Central memory CD4-positive, alpha-beta T cell (primary cell): ENCODE results near the gene SHKBP1.
"Not testable (repeated sequence)": the region's sequence is repeated elsewhere in the genome, so short reads cannot be mapped to it uniquely, and the experiment has no call there.

Experiments
- DNase-seq: peaks from one replicate; pipeline ENCODE4 v3.0.0; 2022

The SHKBP1 gene

GRCh38 chr19:40619333-40620160, 42.9 kb downstream of the SHKBP1 start:
- DNase-seq = no peak

- no peak for DNase-seq
These were observed 43.5 kb downstream of the SHKBP1 start for GRCh38 chr19:40620161-40620485.

DNA sequence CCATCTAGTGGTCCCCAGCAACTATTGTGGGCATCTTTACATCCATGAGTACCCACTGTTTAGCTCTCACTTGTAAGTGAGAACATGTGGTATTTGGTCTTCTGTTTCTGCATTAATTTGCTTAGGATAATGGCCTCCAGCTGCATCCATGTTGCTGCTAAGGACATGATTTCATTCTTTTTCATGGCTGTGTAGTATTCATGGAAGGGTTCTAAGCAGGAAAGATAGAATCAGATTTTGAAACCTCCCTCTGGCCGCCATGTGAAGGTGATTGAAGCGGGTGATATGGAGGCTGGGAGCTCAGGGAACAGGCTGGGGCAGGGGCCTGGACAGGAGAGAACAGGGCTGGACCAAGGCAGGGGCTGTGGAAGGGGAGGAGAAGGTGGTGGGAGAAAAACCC, 44.6 kb downstream of the SHKBP1 start:
- no peak for DNase-seq

DNA sequence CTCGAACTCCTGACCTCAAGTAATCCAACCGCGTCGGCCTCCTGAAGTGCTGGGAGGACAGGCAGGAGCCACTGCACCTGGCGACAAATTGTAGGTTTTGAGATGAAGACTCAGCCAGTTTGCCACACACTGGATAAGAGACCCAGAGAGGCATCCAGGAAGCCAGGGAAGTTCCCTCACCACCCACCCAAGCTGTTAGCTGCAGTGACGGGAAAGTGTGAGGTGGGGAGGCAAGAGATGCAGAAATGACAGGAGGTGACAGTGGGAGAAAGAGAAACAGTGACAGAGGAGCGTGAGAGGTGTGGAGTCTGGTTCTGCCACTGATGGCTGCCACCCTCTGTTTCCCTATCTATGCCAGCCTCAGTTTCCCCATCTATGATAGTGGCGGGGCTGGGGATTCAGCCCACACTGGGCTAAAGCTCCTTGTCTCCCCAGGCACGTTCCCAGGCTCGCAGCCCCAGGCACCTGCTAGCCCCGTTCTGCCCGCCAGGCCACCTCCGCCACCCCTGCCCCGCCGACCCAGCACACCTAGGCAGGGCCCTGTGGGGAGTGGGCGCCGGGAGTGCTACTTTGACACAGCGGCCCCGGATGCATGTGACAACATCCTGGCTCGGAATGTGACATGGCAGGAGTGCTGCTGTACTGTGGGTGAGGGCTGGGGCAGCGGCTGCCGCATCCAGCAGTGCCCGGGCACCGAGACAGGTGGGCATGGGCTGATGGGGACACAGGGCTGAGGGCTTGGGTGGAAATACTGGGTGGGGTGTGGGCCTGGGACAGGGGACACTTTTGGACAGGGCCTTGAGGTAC, 45.5 kb downstream of the SHKBP1 start:
- no peak for DNase-seq

- no peak for DNase-seq
These were observed 46.1 kb downstream of the SHKBP1 start for GRCh38 chr19:40622773-40623075.

GRCh38 chr19:40623403-40624251, 47.0 kb downstream of the SHKBP1 start:
- DNase-seq = no peak

DNA sequence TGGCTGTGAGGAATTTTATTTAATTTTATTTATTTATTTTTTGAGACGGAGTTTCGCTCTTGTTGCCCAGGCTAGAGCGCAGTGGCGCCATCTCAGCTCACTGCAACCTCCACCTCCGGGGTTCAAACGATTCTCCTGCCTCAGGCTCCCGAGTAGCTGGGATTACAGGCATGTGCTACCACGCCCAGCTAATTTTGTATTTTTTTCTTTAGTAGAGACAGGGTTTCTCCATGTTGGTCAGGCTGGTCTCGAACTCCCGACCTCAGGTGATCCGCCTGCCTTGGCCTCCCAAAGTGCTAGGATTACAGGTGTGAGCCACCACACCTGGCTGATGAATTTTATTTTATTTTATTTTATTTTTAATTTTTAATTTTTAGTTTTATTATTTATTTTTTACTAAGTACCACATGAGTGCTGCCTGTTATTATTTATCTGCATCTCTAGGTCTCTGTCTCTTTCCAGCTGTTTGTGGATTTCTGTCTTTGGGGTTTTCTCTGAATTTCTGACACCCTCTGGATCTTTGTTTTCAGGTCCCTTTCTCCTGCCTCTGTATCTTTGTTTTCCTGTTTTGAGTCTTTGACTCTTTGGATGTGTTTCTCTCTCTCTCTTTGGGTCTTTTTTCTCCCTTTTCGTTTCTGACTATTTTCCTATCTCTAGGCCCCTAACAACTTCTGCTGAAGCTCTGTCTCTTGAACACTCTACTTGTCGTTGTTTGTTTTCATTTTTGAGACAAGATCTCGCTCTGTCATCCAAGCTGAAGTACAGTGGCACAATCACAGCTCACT, 47.9 kb downstream of the SHKBP1 start:
- not testable (repeated sequence) for DNase-seq

DNA sequence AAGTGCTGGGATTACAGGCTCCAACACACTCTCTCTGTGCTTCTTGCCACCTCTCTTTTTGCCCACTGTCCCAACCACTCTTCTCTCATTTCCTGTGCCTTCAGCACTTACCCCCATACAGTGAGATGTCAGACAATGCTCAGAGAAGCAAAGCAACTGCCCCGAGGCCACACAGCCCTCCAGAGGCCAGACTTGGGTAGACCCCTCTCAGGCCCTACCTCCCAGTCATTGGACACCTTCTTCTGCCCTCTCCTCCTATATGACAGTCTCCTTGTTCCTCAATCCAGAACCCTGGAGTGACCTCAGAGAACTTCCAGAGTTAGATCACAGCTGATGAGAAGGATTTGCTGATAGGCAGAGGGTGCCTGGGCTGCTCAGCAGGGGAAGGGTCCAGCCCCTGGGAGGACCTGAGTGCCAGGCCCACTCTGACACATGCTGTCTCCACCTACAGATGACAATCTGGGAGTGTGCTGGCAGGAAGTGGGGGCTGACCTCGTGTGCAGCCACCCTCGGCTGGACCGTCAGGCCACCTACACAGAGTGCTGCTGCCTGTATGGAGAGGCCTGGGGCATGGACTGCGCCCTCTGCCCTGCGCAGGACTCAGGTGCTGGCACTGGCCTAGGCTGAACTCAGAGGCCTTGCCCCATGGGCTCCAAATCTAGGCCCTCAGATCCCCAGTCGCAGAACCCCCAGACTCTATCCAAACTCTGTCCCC, 48.9 kb downstream of the SHKBP1 start:
- no peak for DNase-seq

GRCh38 chr19:40626918-40627317, 50.2 kb downstream of the SHKBP1 start:
- no peak for DNase-seq

DNA sequence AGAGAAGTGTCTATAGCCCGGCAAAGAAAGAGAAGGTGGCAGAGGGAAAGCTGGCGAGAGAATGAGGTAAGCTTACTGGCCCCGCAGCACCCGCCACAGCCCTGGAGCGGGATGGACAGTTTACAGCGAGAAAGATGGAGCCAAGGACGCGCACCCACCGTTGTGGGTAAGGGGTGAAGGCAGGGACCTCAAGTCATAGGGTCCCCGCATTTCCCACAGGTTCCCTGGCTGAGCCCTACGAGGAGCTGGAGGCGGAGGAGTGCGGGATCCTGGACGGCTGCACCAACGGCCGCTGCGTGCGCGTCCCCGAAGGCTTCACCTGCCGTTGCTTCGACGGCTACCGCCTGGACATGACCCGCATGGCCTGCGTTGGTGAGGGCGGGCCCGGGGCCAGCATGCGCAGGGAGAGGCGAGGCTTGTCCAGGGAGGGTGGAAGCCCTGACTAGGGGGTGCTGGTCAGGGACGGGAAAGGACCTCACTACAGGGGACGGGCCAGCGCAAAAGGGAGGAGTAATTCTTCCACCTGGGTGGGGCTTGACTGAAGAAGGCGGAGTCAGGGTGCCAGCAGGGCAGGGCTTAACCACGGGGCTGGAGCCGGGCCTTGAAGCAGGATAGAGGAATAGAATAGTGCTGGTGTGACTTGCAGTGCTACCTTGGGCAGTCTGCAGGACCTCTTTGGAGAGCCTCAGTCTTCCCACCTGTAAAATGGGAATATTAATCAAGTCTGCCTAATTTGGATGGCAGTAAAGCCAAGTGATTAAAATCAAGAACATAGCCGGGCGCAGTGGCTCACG, 51.0 kb downstream of the SHKBP1 start:
- no peak for DNase-seq

DNA sequence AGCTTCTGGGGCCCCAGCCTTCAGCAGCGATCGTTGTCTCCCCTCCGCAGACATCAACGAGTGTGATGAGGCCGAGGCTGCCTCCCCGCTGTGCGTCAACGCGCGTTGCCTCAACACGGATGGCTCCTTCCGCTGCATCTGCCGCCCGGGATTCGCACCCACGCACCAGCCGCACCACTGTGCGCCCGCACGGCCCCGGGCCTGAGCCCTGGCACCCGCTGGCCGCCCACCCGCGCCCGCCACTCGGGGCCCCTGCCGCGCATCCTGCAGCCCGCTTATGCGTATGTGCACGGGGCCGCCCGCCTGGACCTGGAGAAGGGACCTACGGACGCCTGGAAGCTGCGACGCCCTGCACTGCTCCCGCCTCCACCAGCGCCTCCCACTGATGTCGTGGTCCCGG, 52.7 kb downstream of the SHKBP1 start:
- DNase-seq = no peak

DNA sequence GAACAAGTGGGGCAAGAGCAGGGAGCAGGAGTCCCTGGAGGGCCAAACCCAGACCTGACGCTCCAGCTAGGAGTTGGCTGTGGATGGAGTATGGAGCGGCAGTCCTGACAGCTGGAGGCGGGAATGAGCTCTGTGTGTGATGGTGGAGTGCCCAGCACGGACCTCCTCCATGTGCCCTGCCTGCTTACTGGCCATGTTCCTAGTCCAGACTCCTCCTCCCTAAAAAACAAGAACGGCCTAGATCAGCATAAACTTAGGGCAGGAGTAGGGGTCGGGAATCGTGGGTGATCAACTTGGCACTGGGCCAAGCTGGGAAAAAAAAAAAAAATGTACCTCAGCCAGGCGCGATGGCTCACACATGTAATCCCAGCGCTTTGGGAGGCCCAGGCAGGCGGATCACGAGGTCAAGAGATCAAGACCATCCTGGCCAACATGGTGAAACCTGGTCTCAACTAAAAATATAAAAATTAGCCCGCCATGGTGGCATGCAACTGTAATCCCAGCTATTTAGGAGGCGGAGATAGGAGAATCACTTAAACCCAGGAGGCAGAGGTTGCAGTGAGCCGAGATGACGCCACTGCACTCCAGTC, 54.0 kb downstream of the SHKBP1 start:
- no peak for DNase-seq

- no peak for DNase-seq
These were observed 55.8 kb downstream of the SHKBP1 start for GRCh38 chr19:40632311-40633036.

- no peak for DNase-seq
These were observed 56.5 kb downstream of the SHKBP1 start for GRCh38 chr19:40633207-40633606.

DNA sequence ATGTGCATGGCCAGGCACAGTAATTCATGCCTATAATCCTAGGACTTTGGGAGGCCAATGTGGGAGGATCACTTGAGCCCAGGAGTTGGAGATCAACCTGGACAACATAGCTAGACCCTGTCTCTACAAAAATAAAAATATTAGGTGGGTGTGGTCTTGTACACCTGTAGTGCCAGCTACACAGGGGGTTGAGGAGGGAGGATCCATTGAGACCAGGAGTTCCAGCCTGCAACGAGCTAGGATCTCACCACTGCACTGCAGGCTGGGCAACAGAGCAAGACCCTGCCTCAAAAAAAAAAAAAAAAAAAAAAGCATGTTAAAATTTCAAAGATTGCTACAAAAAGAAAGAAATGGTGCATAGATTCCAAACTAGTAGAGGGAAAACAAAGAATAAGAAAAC, 61.7 kb downstream of the SHKBP1 start:
- no peak for DNase-seq

DNA sequence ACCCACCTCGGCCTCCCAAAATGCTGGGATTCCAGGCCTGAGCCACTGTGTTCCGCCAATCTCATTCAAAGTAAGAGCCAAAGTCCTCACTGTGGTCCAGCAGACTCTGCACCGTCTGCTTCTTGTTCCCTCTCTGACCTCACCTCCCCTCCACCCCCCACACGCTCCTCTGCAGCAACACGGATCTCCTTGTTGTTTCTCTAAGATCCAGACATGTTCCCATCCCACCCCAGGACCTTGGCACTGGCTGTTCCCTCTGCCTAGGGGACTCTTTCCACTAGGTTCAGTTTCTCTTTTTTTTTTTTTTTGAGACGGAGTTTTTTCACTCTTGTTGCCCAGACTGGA, 62.9 kb downstream of the SHKBP1 start:
- DNase-seq = no peak

GRCh38 chr19:40640744-40641143, 64.1 kb downstream of the SHKBP1 start:
- DNase-seq = no peak
